Measurements from ENCODE around the gene IL1R2.

IL1R2 gene, protein sequence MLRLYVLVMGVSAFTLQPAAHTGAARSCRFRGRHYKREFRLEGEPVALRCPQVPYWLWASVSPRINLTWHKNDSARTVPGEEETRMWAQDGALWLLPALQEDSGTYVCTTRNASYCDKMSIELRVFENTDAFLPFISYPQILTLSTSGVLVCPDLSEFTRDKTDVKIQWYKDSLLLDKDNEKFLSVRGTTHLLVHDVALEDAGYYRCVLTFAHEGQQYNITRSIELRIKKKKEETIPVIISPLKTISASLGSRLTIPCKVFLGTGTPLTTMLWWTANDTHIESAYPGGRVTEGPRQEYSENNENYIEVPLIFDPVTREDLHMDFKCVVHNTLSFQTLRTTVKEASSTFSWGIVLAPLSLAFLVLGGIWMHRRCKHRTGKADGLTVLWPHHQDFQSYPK

DNA sequence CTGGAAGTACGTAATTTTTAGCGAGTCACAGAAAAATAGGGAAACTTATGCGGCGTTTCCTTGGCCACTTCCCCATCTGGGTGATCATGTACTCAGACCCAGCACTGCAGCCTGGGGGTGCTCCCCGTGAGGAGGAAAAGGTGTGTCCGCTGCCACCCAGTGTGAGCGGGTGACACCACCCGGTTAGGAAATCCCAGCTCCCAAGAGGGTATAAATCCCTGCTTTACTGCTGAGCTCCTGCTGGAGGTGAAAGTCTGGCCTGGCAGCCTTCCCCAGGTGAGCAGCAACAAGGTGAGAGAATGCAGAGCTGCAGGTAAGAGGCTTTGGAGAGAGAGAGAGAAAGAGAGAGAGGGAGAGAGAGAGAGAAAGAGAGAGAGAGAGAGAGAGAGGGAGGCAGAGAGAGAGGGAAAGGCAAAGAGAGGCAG lies at the start of gene IL1R2:
TSS of gene IL1R2 (plus strand) at position 240 of the 425 bp plus-strand sequence. CDS start 16,616 bp downstream, outside the sequence.
- DNase-seq (ENCODE audit: extremely low read depth in 1 of 2, low read depth in 1 of 2) = no peak

DNA sequence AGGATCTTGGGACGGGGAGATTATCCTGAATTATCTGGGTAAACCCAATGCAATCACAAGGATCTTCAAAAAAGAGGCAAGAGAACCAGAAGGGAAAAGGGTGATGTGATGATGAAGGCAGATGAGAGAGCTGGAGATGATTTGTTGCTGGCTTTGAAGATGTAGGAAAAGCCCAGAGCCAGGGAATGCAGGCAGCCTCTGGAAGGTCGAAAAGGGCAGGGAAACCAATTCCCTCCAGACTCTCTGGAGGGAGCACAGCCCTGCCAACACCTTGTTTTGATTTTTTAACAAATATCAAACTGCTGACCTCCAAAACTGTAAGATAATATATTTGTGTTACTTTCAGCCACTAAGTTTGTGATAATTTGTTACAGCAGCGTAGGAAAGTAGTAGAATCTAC lies 48.9 kb upstream of the IL1R2 start:
- no peak for DNase-seq (ENCODE audit: extremely low read depth in 1 of 2, low read depth in 1 of 2)

DNA sequence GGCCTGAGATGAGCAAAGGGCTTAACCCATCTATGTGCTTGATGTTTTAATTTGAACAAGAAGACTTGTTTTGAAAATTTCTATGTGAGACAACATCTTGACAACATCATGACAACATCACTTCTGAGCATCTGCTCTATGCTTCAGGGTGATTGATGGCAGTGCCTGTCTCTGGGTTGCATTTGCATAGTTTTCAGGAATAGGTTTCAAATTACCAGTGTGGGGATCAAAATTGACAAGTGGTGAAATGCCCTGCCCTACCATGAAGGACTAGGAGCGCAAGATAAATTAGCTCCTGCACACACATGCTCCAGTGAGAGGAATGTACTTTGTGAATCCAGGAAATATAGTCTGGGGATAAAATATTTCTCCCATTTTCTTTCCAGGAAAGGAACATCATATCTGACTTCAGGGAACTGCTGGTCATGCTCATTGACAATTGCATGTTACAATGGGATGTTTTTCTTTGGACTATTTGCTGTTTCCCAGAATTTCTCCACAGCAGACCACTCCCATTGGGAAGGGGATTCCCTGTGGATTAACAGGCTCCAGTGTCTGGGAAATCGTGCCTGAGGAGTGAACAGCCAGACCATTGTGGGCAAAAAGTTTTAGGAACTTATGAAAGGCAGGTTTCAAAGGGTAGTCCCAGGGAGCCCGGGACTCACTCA lies 45.3 kb upstream of the IL1R2 start:
- DNase-seq (ENCODE audit: extremely low read depth in 1 of 2, low read depth in 1 of 2) = no peak

DNA sequence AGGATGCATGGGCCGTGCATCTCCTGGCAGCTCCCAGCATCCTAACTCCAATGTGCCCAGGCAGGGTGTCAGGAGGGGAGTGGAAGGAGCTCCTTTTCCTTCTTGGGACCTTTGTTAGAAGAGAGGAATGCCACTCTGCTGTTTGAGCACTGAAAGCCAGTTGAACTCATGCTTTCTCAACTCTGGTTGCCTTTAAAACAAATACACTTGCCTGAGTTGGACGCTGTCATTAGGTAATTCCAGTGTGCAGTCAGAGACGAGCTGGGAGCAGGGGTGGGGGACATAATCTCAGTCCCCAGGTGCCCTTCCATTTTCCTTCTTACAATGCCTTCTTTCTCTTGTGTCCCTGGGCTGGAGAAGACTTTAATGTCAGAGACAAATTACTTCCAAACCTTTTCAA lies 44.4 kb upstream of the IL1R2 start:
- no peak for DNase-seq (ENCODE audit: extremely low read depth in 1 of 2, low read depth in 1 of 2)

DNA sequence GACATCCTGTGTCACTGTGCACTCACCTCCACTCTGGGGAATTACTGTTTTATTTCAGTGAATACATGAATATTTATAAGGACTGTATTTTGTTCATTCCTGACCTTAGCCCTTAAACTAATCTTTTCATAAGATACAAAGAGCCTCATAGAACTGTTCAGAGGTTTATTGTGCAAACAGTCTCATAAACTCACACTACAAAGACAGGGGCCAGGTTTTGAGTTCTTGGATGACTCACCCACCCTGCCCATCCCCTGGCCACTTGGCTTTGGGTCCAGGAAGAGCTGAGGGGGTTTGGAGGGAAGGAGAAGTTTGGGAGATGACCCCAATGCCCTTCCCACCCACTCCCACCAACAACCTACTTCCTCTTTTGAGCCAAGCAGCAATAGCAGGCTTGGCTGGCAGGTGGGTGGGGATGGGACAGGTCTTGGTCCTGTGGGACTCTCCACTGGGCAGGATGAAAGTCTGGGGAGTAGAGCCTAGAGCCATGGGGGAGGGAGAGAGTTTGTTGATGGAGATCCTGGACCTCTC lies 43.1 kb upstream of the IL1R2 start:
- no peak for DNase-seq (ENCODE audit: extremely low read depth in 1 of 2, low read depth in 1 of 2)

DNA sequence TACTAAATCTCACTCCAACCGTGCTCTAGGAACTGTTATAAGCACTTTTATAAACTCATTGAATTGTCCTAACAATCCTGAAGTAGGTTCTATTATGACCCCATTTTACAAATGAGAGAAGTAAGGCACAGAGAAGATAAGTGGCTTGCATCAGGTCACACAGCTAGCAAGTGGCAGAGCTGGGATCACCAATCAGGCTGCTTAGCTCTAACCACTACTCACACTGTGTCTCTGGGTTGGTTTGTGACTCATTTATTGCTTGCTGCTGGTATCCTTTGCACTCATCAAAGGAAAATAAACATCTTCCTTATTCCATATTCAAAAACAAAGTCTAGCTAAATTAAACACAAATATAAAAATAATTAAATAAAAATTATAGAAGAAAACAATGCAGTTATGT lies 42.5 kb upstream of the IL1R2 start:
- DNase-seq (ENCODE audit: extremely low read depth in 1 of 2, low read depth in 1 of 2) = no peak

DNA sequence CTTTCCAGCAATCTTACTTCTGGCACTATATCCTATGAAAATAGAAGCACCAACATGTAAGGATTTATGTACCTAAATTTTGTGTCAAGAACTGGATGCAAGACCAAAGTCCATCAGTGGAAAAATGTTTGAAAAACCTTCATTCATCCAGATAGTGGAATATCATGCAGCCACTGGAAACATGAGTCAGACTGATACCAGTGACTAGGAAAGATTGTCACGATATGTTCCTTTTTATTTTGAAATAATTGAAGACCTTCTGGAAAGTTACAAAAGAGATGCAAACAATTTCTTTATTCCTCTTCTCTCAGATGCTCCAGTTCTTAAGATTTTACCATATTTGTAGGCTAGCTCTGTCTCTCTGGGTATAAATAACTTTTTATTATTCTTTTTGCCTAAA lies 40.5 kb upstream of the IL1R2 start:
- DNase-seq (ENCODE audit: extremely low read depth in 1 of 2, low read depth in 1 of 2) = no peak

DNA sequence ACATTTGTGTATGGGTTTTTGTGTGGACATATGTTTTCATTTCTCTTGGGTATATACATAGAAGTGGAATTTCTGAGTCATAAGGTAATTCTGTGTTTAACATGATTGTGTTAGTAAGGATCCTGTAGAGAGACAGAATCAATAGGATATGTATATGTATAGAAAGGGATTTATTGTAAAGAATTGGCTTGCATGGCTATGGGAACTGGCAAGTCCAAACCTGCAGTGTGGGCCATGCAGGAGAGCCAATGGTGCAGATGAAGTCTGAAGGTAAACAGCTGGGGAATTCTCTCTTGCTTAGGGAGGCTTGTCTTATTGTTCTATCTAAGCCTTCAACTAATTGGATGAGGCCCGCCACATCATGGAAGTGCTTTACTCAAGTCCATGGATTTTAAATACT lies 39.2 kb upstream of the IL1R2 start:
- no peak for DNase-seq (ENCODE audit: extremely low read depth in 1 of 2, low read depth in 1 of 2)

DNA sequence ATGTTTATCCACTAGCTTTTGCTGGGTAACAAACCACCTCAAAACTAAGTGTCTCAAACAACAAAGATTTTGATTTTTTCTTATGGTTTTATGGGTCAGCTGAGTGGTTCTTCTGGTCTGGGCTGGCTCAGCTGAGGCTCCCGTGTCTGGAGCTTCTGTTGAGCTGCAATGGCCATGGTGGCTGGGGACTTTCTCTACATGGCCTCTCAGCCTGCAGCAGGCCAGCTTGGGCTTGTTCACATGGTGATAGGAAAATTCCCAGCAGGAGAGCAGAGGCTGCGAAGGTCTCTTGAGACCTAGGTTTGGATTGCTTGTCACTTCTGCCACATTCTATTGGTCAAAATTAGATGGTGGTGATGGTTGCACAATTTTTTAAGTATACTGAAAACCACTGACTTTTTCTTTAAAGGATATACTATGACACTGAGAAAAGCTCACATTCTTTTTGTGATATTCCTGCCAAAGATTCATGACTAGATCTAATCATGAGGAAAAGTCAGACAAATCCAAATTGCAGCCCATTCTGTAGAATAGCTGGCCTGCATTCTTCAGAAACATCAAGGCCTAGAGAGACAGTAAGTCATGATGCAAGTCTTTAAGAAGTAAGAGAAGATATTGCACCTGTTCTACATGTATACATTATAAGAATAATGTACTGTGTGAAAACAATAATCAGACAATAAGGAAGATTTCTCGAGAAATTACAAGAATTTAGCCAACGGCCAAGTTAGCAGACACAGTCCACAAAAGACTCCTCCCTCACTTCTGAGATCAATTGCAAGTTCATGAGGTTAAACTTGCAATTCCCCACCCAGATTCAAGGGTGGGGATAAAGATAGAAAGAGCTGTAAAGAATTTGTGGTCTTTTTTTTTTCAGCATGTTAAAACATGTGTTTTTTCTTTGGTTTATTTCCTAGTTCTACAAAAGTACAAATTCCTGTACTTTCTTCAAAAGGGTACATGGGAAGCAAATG lies 35.0 kb upstream of the IL1R2 start:
- DNase-seq (ENCODE audit: extremely low read depth in 1 of 2, low read depth in 1 of 2) = no peak

DNA sequence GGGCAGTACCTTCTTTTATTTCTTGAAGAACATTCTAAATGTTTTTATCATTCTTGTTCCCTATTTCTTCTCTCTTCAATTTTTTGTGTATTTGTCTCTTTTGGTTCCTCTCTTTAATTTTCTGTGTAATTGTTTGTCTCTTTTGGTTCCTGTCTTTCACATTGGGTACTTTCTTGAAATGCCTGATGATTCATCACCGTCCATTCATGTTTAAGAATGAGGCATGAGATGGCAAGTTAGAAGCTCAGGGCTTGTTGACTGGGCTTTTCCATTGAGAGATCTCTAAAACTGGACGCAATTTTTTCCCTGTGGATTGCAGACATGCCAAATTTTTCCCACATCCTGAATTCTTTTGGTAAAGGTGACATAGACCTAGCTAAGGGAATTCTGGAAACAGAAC lies 33.7 kb upstream of the IL1R2 start:
- no peak for DNase-seq (ENCODE audit: extremely low read depth in 1 of 2, low read depth in 1 of 2)

DNA sequence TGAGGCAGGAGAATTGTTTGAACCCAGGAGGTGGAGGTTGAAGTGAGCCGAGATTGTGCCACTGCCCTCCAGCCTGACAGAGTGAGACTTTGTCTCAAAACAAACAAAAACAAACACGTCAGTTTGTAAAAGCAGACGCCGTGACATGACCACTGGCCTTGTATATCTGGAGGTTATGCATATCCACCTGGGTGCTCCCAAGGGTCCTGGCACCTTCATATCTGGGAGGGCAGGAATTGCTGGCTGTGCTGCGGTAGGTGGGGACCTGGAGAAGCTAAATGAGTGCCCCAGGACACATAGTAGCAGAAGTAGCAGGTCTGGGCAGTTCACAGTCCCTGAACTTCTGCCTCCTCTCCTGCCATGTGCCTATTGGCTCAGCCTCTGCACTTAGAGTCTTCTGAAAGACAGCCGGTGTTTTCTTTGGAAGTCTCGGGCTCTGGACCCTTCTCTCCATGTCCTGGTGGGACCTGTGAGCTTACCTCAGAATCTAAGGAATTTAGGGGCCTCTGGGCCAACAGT lies 30.9 kb upstream of the IL1R2 start:
- DNase-seq (ENCODE audit: extremely low read depth in 1 of 2, low read depth in 1 of 2) = no peak

DNA sequence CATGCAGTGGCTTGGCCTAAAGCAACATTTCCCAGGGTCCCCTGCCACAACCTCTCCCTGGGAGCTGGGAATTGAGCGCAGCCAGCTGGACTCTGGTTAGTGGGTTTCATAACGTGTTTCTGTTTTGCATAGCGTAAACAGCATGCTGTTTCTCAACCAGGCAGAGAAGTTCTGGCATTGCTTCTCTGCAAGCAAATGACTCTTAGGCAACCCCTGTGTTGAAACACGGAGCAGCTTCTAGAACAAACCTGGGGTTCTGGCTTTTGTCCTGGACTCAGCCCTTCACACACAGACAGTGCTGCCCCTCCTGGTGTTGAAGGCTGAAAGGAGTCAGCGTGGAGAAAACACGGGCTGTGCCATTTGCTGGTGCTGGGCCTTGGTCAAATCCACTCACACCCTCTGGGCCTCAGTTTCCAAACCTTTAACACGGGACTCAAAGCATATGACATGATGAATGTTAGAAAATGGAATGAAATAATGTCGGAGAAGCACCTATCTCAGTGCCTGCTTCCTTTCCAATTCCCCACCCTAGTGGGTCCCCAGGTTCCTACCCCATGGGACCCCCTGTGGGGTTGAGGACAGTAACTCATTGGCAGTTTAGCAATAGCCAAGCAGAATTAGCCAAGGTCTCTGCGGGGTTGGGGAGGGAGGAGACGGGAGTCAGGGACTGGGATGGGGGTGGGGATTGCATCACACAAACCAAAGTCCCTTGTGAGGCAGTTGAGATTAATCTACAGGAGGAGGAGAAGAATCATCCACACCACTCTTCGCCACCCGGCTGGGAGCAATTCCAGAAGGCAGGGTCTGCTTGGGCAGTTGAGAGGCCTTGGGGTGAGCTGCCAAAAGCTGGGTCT lies 30.2 kb upstream of the IL1R2 start:
- no peak for DNase-seq (ENCODE audit: extremely low read depth in 1 of 2, low read depth in 1 of 2)

DNA sequence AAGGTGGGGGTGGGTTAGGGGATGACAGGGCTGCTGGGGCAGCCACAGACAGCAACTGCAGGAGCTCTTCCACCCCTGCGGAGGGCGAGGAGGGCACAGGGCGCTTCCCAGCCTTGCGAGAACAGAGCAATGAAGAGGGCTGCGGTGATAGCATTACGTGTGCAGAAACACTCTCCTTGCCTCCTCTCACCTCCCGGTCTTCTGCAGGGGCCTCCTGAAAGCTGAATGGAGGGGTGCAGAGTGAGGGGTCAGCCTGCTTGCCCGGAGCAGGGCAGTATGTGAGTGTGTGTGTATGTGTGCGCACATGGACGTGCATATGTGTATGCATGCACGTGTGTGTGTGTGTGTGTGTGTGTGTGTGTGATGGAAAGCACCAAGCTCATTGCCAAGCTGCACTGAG lies 29.5 kb upstream of the IL1R2 start:
- no peak for DNase-seq (ENCODE audit: extremely low read depth in 1 of 2, low read depth in 1 of 2)

DNA sequence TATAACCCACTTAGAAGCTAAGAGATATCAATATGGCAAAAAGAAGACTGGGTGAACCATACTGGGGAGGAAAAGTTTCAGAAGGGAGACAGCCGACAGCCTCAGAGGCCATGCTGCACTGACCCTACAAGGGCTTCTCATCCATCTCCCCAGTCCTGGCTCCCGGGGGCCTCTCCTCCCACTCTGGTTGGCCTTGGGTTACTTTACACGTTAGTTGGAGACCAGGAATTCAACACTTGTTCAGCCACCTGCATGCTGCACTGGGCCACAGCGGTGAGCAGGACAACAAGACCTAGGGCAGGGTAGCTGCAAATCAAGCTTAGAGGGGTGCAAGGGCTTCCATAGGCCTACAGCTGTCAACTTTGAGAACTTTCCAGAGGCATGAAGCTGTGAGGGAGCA lies 28.6 kb upstream of the IL1R2 start:
- no peak for DNase-seq (ENCODE audit: extremely low read depth in 1 of 2, low read depth in 1 of 2)

DNA sequence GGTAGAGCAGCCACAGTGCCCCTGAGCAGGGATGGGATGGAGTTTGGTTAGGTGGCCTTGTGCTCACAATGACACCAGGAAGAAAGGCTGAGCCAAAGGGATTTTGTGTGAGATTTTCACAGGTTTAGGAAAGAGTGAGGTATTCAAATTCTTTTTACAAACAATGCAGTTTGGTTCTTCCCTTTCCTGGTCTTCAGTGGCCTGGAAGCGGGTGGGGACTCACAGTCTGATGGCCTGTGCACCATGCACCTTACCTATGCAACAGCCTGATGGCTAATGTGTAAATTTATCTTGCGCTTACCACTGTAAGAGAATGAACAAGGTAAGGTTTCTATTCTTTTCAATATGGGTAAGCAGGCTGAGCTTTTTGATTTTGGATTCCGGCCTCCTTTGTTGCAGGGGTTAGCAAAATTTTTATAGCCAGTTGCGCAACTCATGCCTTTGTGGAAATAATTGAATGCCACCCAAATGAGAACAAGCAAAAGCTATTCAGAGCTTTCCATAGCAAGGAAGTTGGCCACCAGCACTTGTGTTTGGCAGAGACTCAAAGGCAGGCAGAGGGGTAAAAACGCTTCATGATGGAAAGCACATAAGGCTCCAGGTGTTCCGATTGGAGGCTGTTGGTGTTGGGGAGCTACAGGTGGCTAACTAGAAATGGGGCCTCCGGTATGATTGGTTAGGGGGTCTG lies 23.8 kb upstream of the IL1R2 start:
- no peak for DNase-seq (ENCODE audit: extremely low read depth in 1 of 2, low read depth in 1 of 2)

DNA sequence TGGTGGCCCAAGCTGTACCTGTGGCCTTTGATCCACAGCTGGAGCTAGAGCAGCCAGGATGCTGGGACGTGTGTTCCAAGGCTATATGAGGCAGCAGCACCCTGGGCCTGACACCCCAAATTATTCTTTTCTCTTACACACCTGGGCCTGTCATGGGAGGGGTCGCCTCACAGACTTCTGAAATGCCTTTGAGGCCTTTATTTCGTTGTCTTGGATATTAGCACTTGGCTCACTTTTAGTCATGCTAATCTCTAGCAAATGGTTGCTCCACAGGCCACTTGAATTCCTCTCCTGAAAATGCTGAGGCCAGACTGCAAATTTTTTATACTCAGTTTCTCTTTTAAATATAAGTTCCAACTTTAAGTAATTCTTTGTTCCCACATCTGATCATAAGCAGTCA lies 22.0 kb upstream of the IL1R2 start:
- DNase-seq (ENCODE audit: extremely low read depth in 1 of 2, low read depth in 1 of 2) = no peak

DNA sequence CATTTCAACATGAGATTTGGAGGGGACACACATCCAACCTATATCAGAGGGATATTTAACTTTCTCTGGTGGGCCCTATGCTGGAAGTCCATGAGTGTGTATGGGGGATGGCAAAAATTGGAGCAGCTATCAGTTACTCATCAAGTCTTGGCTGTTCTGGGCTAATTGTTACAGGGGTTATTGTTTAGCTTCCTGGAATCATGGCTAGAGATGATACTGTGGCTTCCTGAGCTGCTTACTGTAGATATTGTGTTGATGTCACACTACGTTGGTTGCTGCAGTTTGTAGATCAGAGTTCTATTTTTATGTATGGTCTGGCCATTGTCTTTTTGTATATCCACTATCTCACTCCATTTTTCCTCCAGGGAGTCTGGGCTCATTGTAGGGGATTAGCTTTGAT lies 20.9 kb upstream of the IL1R2 start:
- no peak for DNase-seq (ENCODE audit: extremely low read depth in 1 of 2, low read depth in 1 of 2)

DNA sequence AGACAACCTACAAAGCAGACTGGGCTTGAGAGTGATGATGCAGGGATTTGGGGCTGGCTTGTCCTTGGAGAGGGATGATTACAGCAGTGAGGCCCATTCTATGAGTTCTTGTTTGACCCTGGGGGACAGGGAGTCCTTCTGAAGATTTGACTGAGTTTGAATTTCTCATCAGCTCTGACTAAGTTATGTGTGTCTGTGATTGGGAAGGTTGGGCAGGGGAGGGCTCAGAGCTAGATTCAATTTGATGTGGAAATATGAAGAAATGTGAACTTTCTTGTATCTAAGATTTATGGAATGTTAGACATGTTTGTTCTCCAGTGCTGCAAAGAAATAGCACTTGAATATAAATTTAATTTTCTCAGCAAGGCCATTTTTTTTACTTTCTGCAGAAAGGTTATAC lies 19.9 kb upstream of the IL1R2 start:
- DNase-seq (ENCODE audit: extremely low read depth in 1 of 2, low read depth in 1 of 2) = no peak

All from stimulated activated CD8-positive, alpha-beta memory T cell treated with anti-CD3 and anti-CD28 coated beads, Interleukin-7, amount 100 ng/mL, for 48 hours (primary cell).